SW480 (cell line): ENCODE data around the gene GRIK5.
A peak's percentile ranks its signal among the peaks of the same experiment; 100 is the strongest.

Experiments
- DNase-seq: peaks from one replicate; pipeline ENCODE4 v3.0.0-alpha.2; 2016; ENCODE audit warnings: low spot score

The GRIK5 gene

GRCh38 chr19:41951686-41952172 lies 118.3 kb downstream of the GRIK5 start:
- DNase-seq, result peak; percentile 47
